ENCODE data around the gene ARRDC1. TPM values are rescaled to one million over a fixed set of nuclear protein-coding genes. Genes with fewer than 3 reads are reported as not detected.

ARRDC1 gene
- total RNA-seq, 4 donors from 2014 or later, result 79.2 to 143 (median 85.8) TPM

DNA sequence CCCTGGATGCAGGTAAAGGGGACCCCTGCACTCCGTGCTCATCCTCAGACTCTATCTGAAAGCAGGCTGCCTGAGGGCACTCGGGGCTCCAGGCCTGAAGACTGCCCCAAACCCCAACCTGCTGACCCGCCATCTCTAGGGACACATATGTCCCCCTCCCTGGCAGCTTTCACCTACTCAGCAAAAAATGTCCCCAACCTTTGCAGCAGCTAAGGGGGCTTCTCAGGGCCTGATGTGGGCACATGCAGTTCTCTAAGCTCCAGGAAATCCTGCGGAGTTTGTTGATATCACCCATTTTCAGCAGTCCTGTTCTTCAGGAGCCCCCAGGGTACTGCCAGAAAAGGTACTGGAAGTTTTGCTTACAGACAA, 24.5 kb upstream of the ARRDC1 start:
- TF ChIP-seq POLR2AphosphoS5 (IDR thresholded peaks at IDR 0.05) (no peak), POLR2A (IDR thresholded peaks at IDR 0.05) (no peak), EP300 (IDR thresholded peaks at IDR 0.05) (no peak)
- TF ChIP-seq, protein P1, sequence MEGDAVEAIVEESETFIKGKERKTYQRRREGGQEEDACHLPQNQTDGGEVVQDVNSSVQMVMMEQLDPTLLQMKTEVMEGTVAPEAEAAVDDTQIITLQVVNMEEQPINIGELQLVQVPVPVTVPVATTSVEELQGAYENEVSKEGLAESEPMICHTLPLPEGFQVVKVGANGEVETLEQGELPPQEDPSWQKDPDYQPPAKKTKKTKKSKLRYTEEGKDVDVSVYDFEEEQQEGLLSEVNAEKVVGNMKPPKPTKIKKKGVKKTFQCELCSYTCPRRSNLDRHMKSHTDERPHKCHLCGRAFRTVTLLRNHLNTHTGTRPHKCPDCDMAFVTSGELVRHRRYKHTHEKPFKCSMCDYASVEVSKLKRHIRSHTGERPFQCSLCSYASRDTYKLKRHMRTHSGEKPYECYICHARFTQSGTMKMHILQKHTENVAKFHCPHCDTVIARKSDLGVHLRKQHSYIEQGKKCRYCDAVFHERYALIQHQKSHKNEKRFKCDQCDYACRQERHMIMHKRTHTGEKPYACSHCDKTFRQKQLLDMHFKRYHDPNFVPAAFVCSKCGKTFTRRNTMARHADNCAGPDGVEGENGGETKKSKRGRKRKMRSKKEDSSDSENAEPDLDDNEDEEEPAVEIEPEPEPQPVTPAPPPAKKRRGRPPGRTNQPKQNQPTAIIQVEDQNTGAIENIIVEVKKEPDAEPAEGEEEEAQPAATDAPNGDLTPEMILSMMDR (IDR thresholded peaks at IDR 0.05), result no peak
- DNase-seq (ENCODE audit: low spot score in 2 of 2), result no peak
- Histone ChIP-seq H3K36me3 (peaks cover 43% of the 10 kb centered on the region), H3K4me1 (peaks cover 24% of the 10 kb centered on the region), H3K27me3 (no peaks in the 10 kb centered on the region), H3K9me3 (no peaks in the 10 kb centered on the region), H3K27ac (no peak overlapping the region), H3K4me3 (no peak overlapping the region)
- WGBS, result 90% methylated on average over 3 of the region's 4 CpGs

- TF ChIP-seq EP300 (IDR thresholded peaks at IDR 0.05), result no peak
- TF ChIP-seq, protein P1 (IDR thresholded peaks at IDR 0.05), result no peak
- TF ChIP-seq POLR2A (IDR thresholded peaks at IDR 0.05), result no peak
- TF ChIP-seq POLR2AphosphoS5 (IDR thresholded peaks at IDR 0.05), result no peak
- H3K36me3 ChIP-seq, result peaks cover 50% of the 10 kb centered on the region
- no peak overlapping the region for H3K27ac ChIP-seq
- DNase-seq (ENCODE audit: low spot score in 2 of 2), result no peak
- no peaks in the 10 kb centered on the region for H3K27me3 ChIP-seq
- H3K9me3 ChIP-seq, result no peaks in the 10 kb centered on the region
- 93% methylated on average over 19 of the region's 22 CpGs for WGBS
- H3K4me3 ChIP-seq, result no peak overlapping the region
- H3K4me1 ChIP-seq, result peaks cover 22% of the 10 kb centered on the region
These were observed 23.9 kb upstream of the ARRDC1 start for GRCh38 chr9:137581361-137582285.

DNA sequence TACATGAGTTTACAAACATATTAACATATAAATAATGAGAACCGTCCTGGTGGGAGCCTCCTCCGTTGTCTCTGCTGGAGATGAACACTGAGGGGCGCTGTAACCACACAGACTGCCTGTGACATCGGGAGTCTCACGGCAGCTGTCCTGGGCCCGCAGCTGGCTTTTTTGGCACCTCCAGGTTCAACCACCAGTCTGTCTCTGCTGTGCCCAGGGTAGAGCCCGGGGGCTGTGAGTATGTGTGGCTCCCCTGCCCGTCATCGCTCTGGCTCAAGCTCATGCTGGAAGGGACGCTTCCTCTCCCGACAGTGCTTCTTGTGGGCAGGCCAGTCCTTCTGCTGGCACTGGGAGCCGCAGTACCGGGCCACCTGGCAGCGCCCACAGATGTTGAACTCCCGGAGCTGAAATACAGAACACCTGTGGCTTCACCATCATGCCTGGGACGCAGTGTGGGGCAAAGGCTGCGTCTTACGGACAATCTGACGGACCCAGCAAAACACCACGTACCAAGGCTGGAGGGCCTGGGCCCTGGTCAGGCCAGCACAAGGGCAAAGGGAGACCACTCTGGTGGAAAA, 23.1 kb upstream of the ARRDC1 start:
- no peaks in the 10 kb centered on the region for H3K27me3 ChIP-seq
- no peaks in the 10 kb centered on the region for H3K9me3 ChIP-seq
- no peak overlapping the region for H3K27ac ChIP-seq
- TF ChIP-seq, protein P1 (IDR thresholded peaks at IDR 0.05), result peak in 1 of 2 donors; percentile 12
- TF ChIP-seq EP300 (IDR thresholded peaks at IDR 0.05), result no peak
- peaks cover 14% of the 10 kb centered on the region for H3K4me1 ChIP-seq
- peaks cover 58% of the 10 kb centered on the region for H3K36me3 ChIP-seq
- H3K4me3 ChIP-seq, result no peak overlapping the region
- 68% methylated on average over 9 of the region's 20 CpGs for WGBS
- no peak for DNase-seq (ENCODE audit: low spot score in 2 of 2)

- H3K4me3 ChIP-seq, result no peak overlapping the region
- no peak for DNase-seq (ENCODE audit: low spot score in 2 of 2)
- no peaks in the 10 kb centered on the region for H3K27me3 ChIP-seq
- H3K27ac ChIP-seq, result no peak overlapping the region
- H3K36me3 ChIP-seq, result peaks cover 67% of the 10 kb centered on the region
- TF ChIP-seq POLR2A (IDR thresholded peaks at IDR 0.05) (no peak), EP300 (IDR thresholded peaks at IDR 0.05) (no peak)
- TF ChIP-seq, protein P1 (IDR thresholded peaks at IDR 0.05), result no peak
- H3K9me3 ChIP-seq, result no peaks in the 10 kb centered on the region
- H3K4me1 ChIP-seq, result peaks cover 11% of the 10 kb centered on the region
- 82% methylated on average over 13 of the region's 14 CpGs for WGBS
These were observed 22.1 kb upstream of the ARRDC1 start for GRCh38 chr9:137583347-137583746.

DNA sequence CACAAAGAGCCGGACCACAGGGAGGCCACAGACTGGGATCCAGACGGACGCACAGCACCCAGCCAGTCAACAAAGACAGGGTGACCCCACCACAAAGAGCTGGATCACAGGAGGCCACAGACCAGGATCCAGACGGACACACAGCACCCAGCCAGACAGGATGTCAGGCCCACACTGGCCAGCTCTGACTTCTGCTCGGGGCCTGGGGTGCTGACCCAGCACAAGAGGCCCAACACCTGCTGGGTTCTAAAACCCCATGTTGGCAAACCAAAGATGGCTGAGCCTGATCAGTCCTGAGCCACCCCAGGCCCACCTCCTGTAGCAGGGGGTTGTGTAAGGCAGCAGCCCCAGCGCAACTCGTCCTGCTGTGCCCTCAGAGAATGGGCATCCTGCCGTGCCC, 21.5 kb upstream of the ARRDC1 start:
- no peaks in the 10 kb centered on the region for H3K27me3 ChIP-seq
- H3K27ac ChIP-seq, result no peak overlapping the region
- TF ChIP-seq POLR2AphosphoS5 (IDR thresholded peaks at IDR 0.05) (no peak), POLR2A (IDR thresholded peaks at IDR 0.05) (no peak), EP300 (IDR thresholded peaks at IDR 0.05) (no peak)
- TF ChIP-seq, protein P1 (IDR thresholded peaks at IDR 0.05), result no peak
- no peak overlapping the region for H3K4me3 ChIP-seq
- H3K9me3 ChIP-seq, result no peaks in the 10 kb centered on the region
- no peak for DNase-seq (ENCODE audit: low spot score in 2 of 2)
- peaks cover 69% of the 10 kb centered on the region for H3K36me3 ChIP-seq
- peaks cover 17% of the 10 kb centered on the region for H3K4me1 ChIP-seq
- WGBS, result no CpG with 5 or more reads among the region's 8 CpGs
